HCT116 (cell line): ENCODE measurements around the gene PLPP2. TPM values are rescaled to one million over a fixed set of nuclear protein-coding genes. Genes with fewer than 3 reads are reported as not detected.

Experiments
- ATAC-seq: fragments of 200-7000 bp; cut with Tn5 transposase; 2 replicates; pipeline ENCODE4 v1.9.1; 2020; ENCODE audit warnings: mild to moderate bottlenecking, moderate library complexity
- BruUV-seq: library from RNA; stranded (reverse); fragments of 400-500 nt; replicated peaks from 2 replicates; lab custom pipeline; 2021; lab: Mats Ljungman, UMichigan
- CTCF ChIA-PET: fragments of 300-600 bp; sonication (Branson Sonifier 250); formaldehyde crosslinking; loops from one replicate; lab custom pipeline; 2021; ENCODE audit warnings: antibody characterized with exemption; lab: Charles Lee
- POLR2A ChIA-PET: fragments of 300-600, 350-600 bp; sonication (Branson Sonifier 250); formaldehyde crosslinking; loops from one replicate; lab custom pipeline; 2021; ENCODE audit warnings: antibody characterized with exemption; lab: Charles Lee
- RAD21 ChIA-PET, 2 experiments: fragments of 300-600 bp; sonication (Branson Sonifier 250); formaldehyde crosslinking; loops; one replicate each; lab custom pipeline; 2023; ENCODE audit warnings: low total read pairs in 2 of 2; ENCODE audit not compliant: uncharacterized antibody in 2 of 2, unreplicated experiment in 2 of 2, low non-redundant PET in 1 of 2; lab: Charles Lee
- DNase-seq: peaks from one replicate; pipeline ENCODE4 v3.0.0-alpha.2; 2010; ENCODE audit warnings: low read depth, low spot score
- H2AFZ ChIP-seq: fragments of 200-600 bp; shearing (Covaris generic), sonication (generic); 2 replicates; pipeline ENCODE4 v1.6.1; 2017; ENCODE audit warnings: low read depth, mixed run types, mixed read lengths, antibody characterized with exemption, low read length; ENCODE audit not compliant: poor library complexity, severe bottlenecking
- H3K27ac ChIP-seq: 2 replicates; pipeline ENCODE4 v1.5.1; 2012; ENCODE audit warnings: low read depth, low read length
- H3K27me3 ChIP-seq: fragments of 200-600 bp; sonication (generic); 2 replicates; pipeline ENCODE4 v1.6.1; 2016; ENCODE audit warnings: mixed run types, low read length, mixed read lengths; ENCODE audit not compliant: insufficient read depth
- H3K36me3 ChIP-seq, 2 experiments: fragments of 200-500 bp in 1 of 2; fragments of 200-600 bp in 1 of 2; sonication (Bioruptor generic) in 1 of 2; sonication (generic) in 1 of 2; 2 replicates each; pipeline versions ENCODE4 v1.5.1 to v1.6.1; 2014 to 2016; ENCODE audit warnings: low read length in 2 of 2, inconsistent platforms in 1 of 2, mixed read lengths in 1 of 2, mixed run types in 1 of 2; ENCODE audit not compliant: insufficient read depth in 2 of 2, control insufficient read depth in 1 of 2
- H3K4me1 ChIP-seq, 2 experiments: fragments of 200-600 bp in 1 of 2; sonication (generic) in 1 of 2; 2 replicates each; pipeline versions ENCODE4 v1.5.1 to v1.6.1; 2012 to 2017; ENCODE audit warnings: low read length in 2 of 2, inconsistent platforms in 1 of 2, mild to moderate bottlenecking in 1 of 2, mixed read lengths in 1 of 2, mixed run types in 1 of 2, moderate library complexity in 1 of 2; ENCODE audit not compliant: insufficient read depth in 2 of 2, control insufficient read depth in 1 of 2
- H3K4me2 ChIP-seq: fragments of 200-600 bp; sonication (generic); 2 replicates; pipeline ENCODE4 v1.6.1; 2017; ENCODE audit warnings: mixed run types, low read length, mixed read lengths
- H3K4me3 ChIP-seq, 2 experiments: fragments of 200-600 bp in 1 of 2; sonication (generic) in 1 of 2; replicated peaks in 1 of 2; 2 replicates each; pipeline ENCODE4 v1.5.1; 2011 to 2016; ENCODE audit warnings: low read length in 2 of 2, control low read depth in 1 of 2, low read depth in 1 of 2, mild to moderate bottlenecking in 1 of 2, mixed read lengths in 1 of 2, mixed run types in 1 of 2
- H3K79me2 ChIP-seq: fragments of 200-600 bp; sonication (generic); 2 replicates; pipeline ENCODE4 v1.6.1; 2017; ENCODE audit warnings: mild to moderate bottlenecking, mixed run types, low read length, moderate library complexity, mixed read lengths; ENCODE audit not compliant: insufficient read depth
- H3K9ac ChIP-seq: fragments of 200-600 bp; sonication (generic); 2 replicates; pipeline ENCODE4 v1.6.1; 2016; ENCODE audit warnings: low read length, mixed read lengths
- H3K9me2 ChIP-seq: fragments of 200-600 bp; sonication (generic), shearing (Covaris generic); 2 replicates; pipeline ENCODE4 v1.6.1; 2017; ENCODE audit warnings: mixed run types, mild to moderate bottlenecking, moderate library complexity; ENCODE audit not compliant: insufficient read depth
- H3K9me3 ChIP-seq, 2 experiments: fragments of 200-500 bp in 1 of 2; fragments of 200-600 bp in 1 of 2; sonication (Bioruptor generic) in 1 of 2; sonication (generic) in 1 of 2; 2 replicates each; pipeline ENCODE4 v1.6.1; 2014 to 2017; ENCODE audit warnings: low read length in 2 of 2, mixed read lengths in 2 of 2, inconsistent platforms in 1 of 2, low read depth in 1 of 2, mild to moderate bottlenecking in 1 of 2, mixed run types in 1 of 2, moderate library complexity in 1 of 2; ENCODE audit not compliant: control insufficient read depth in 1 of 2, insufficient read depth in 1 of 2
- H4K20me1 ChIP-seq: fragments of 200-600 bp; sonication (generic), shearing (Covaris generic); 2 replicates; pipeline ENCODE4 v1.6.1; 2017; ENCODE audit warnings: mixed run types, mild to moderate bottlenecking, moderate library complexity; ENCODE audit not compliant: insufficient read depth
- CEBPB ChIP-seq: IDR thresholded peaks from 2 replicates; pipeline ENCODE4 v1.6.1; 2012; ENCODE audit warnings: low read depth
- CTCF ChIP-seq, 3 experiments: fragments of 200-600 bp in 1 of 3; sonication (generic) in 1 of 3; IDR thresholded peaks in 2 of 3; conservative IDR thresholded peaks in 1 of 3; 2 replicates each; pipeline ENCODE4 v1.5.1; 2012 to 2017; ENCODE audit warnings: low read depth in 2 of 3, low read length in 2 of 3, antibody characterized with exemption in 1 of 3, borderline replicate concordance in 1 of 3, control low read depth in 1 of 3, mild to moderate bottlenecking in 1 of 3, mixed read lengths in 1 of 3, mixed run types in 1 of 3, moderate library complexity in 1 of 3; ENCODE audit not compliant: insufficient read depth in 1 of 3
- EGR1 ChIP-seq: IDR thresholded peaks from 2 replicates; pipeline ENCODE4 v1.6.1; 2012; ENCODE audit warnings: low read depth
- JUND ChIP-seq: IDR thresholded peaks from 2 replicates; pipeline ENCODE4 v1.6.1; 2012
- MAX ChIP-seq: IDR thresholded peaks from 2 replicates; pipeline ENCODE4 v1.6.1; 2012
- POLR2AphosphoS5 ChIP-seq: IDR thresholded peaks from 2 replicates; pipeline ENCODE4 v1.6.1; 2011; ENCODE audit warnings: mild to moderate bottlenecking, low read depth, low read length, moderate library complexity
- REST ChIP-seq: IDR thresholded peaks from 2 replicates; pipeline ENCODE4 v1.6.1; 2012; ENCODE audit warnings: low read depth
- TCF7L2 ChIP-seq: IDR thresholded peaks from 2 replicates; pipeline ENCODE4 v1.7.0; 2011; ENCODE audit warnings: borderline replicate concordance, inconsistent platforms; ENCODE audit not compliant: insufficient read depth, insufficient read length; ENCODE audit errors: extremely low read depth
- YY1 ChIP-seq: IDR thresholded peaks from 2 replicates; pipeline ENCODE4 v1.6.1; 2011; ENCODE audit warnings: low read length, low read depth, moderate library complexity, mild to moderate bottlenecking; ENCODE audit not compliant: insufficient replicate concordance; ENCODE audit errors: extremely low read depth
- ZBTB33 ChIP-seq: IDR thresholded peaks from 2 replicates; pipeline ENCODE4 v1.6.1; 2011; ENCODE audit warnings: mild to moderate bottlenecking, low read length, moderate library complexity; ENCODE audit not compliant: insufficient replicate concordance; ENCODE audit errors: extremely low read depth
- ZNF274 ChIP-seq: fragments of 200-500 bp; sonication (Bioruptor generic); IDR thresholded peaks from 2 replicates; pipeline ENCODE4 v1.6.1; 2014; ENCODE audit warnings: mild to moderate bottlenecking, low read depth, low read length, inconsistent platforms
- intact Hi-C: fragments of 100-400 bp; cut with micrococcal nuclease; formaldehyde crosslinking; loops from 2 replicates; pipeline ENCODE4 v1.10.0; 2022
- total RNA-seq: library from RNA; stranded (reverse); gene quantifications from one replicate; pipeline ENCODE4 v1.2.1, GENCODE V29; 2021; ENCODE audit not compliant: unreplicated experiment

Gene PLPP2
- total RNA-seq, 1 experiment from 2014 or later, result 128 TPM

GRCh38 chr19:313169-313987 is 22.2 kb upstream of the PLPP2 start:
- H3K4me3 ChIP-seq, result no peak overlapping the region
- H3K9ac ChIP-seq, result no peak overlapping the region
- DNase-seq (no peak), ATAC-seq (no peak)
- ChIA-PET CTCF (no interaction called here), POLR2A (no interaction called here), RAD21 (no interaction called here)
- H3K79me2 ChIP-seq, result peaks cover 7% of the 10 kb centered on the region
- no peaks in the 10 kb centered on the region for H3K27me3 ChIP-seq
- no peaks in the 10 kb centered on the region for H3K9me3 ChIP-seq
- no TSS peak for BruUV-seq
- no peak overlapping the region for H3K27ac ChIP-seq
- peaks cover 4 to 7% of the 10 kb centered on the region in 2 experiments; a peak in 3 of 4 replicates for H3K36me3 ChIP-seq
- TF ChIP-seq CTCF (IDR thresholded peaks at IDR 0.05 in 2 of 3, conservative IDR thresholded peaks at IDR 0.05 in 1 of 3; ENCODE audit: borderline replicate concordance in 1 of 3, insufficient read depth in 1 of 3, low read depth in 2 of 3, low read length in 2 of 3) (no peak), CEBPB (no peak), POLR2AphosphoS5 (no peak), ZBTB33 (no peak), MAX (no peak), REST (no peak), YY1 (no peak), TCF7L2 (no peak), EGR1 (no peak), JUND (no peak), ZNF274 (no peak)
- H3K4me1 ChIP-seq, result no peaks in the 10 kb centered on the region
- no peaks in the 10 kb centered on the region for H4K20me1 ChIP-seq
- H3K4me2 ChIP-seq, result no peak overlapping the region
- H3K9me2 ChIP-seq, result no peaks in the 10 kb centered on the region
- H2AFZ ChIP-seq, result no peak overlapping the region
- intact Hi-C loops, result no loop called here
